ENCODE results near the gene MCFD2. TPM values are rescaled to one million over a fixed set of nuclear protein-coding genes. Genes with fewer than 3 reads are reported as not detected.
"Not testable (repeated sequence)": the region's sequence is repeated elsewhere in the genome, so short reads cannot be mapped to it uniquely, and the experiment has no call there.

Gene MCFD2
- total RNA-seq, 1 donor from 2014 or later = 46.0 TPM

DNA sequence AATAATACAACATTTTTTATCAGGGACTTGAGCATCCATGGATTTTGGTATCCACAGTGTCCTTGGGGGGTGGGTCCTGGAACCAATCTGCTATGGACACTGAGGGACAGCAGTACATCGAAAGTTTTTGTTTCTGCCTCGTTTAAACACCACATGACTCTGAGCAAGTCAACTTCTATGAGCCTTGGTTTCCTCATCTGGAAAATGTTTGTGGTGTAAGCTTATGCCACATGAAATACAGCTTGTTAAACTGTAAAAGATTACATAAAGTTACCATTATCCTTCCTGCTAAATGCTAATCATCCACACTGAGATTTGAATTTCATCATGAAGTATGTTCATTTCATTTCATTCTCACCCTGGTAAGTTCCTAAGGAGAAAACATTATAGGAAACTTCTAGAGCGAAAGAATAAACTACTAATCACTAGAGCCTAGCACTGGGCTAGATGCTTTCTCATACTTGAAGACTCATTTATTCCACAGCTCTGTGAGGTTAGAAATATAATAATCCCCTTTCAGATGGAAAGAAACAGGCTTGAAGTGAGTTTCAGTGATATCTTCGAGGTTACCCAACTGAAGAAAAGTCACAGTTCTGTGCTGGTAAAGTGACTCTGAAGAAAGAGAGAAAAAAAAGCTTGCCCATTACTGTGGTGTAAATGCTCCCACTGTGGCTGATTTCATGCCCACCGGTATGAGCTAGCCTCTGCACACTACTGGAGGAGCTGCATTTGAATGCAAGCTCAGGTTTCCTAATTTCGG, 29.2 kb downstream of the MCFD2 start:
- peaks cover 3% of the 10 kb centered on the region for H3K4me1 Mint-ChIP-seq (ENCODE audit: low read depth)
- H3K36me3 Mint-ChIP-seq (ENCODE audit: low read depth) = no peaks in the 10 kb centered on the region
- H3K4me3 Mint-ChIP-seq (ENCODE audit: low read depth) = no peak overlapping the region
- no peak overlapping the region for H3K27ac Mint-ChIP-seq
- H3K9me3 Mint-ChIP-seq = no peaks in the 10 kb centered on the region
- no peak for DNase-seq (ENCODE audit: low spot score)
- intact Hi-C loops (cut with micrococcal nuclease) = loop anchor here (5.0 kb wide), 2 partner anchors 234 to 254 kb away; no protein-coding TSS in a partner anchor
- peaks cover 25% of the 10 kb centered on the region for H3K27me3 Mint-ChIP-seq (ENCODE audit: low read depth)

DNA sequence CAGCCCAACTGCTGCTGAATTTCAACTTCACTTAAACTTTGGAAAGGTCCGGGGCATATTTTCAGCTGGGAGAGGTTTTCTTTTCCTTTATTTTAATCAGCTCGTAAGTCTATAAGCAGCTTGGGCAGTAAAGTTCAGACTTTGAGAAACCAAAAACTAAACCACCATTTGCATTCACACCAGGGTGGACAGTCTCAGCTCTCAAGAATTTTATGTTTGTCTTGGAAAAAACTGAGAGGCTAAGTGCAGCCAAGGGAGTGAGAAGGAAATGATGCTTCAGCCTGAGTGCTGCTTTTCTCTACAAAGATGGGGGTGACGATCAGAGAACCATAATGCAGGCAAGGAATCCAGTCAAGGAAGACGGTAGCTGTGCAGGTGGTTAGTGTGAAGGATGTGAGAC, 30.2 kb downstream of the MCFD2 start:
- Mint-ChIP-seq H3K9me3 (no peaks in the 10 kb centered on the region), H3K27me3 (ENCODE audit: low read depth) (peaks cover 25% of the 10 kb centered on the region), H3K4me1 (ENCODE audit: low read depth) (peaks cover 3% of the 10 kb centered on the region), H3K4me3 (ENCODE audit: low read depth) (no peak overlapping the region), H3K36me3 (ENCODE audit: low read depth) (no peaks in the 10 kb centered on the region), H3K27ac (no peak overlapping the region)
- intact Hi-C loops (cut with micrococcal nuclease) = loop anchor here (5.0 kb wide), 2 partner anchors 233 to 253 kb away; no protein-coding TSS in a partner anchor
- DNase-seq (ENCODE audit: low spot score) = no peak

DNA sequence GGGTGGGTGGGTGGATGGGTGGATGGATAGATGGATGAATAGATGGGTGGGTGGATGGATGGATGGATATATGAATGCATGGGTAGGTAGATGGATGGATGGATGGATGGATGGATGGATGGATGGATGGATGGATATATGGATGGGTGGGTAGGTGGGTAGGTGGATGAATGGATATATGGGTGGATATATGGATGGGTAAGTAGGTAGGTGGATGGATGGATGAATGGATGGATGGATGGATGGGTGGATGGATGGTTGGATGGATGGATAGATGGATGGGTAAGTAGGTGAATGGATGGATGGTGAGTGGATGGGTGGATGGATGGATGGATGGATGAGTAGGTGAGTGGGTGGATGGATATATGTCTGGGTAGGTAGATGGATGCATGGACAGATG, 36.1 kb downstream of the MCFD2 start:
- intact Hi-C loops (cut with micrococcal nuclease) = no loop called here
- no peak overlapping the region for H3K4me3 Mint-ChIP-seq (ENCODE audit: low read depth)
- H3K4me1 Mint-ChIP-seq (ENCODE audit: low read depth) = no peaks in the 10 kb centered on the region
- H3K27me3 Mint-ChIP-seq (ENCODE audit: low read depth) = peaks cover 11% of the 10 kb centered on the region
- no peak for DNase-seq (ENCODE audit: low spot score)
- H3K27ac Mint-ChIP-seq = no peak overlapping the region
- no peaks in the 10 kb centered on the region for H3K36me3 Mint-ChIP-seq (ENCODE audit: low read depth)
- no peaks in the 10 kb centered on the region for H3K9me3 Mint-ChIP-seq

DNA sequence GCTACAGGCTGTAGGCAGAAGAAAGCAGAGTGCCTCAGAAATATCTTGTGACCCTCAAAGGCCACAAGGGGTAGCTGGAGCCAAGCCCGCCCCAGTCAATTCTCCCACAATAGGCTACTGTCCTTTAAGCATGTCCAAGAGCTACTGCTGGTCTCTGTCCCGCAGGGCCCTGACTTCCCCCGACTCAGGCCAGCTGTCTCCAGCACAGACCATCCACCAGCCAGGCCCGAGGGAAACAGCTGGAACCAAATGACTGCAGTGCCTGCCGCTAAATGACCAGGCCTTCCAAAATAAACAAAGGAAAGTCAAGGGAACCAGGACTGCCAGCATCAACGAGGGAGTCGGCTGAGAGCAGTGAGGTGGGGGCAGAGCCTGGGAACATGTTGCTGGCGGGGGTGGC, 36.7 kb downstream of the MCFD2 start:
- DNase-seq (ENCODE audit: low spot score) = no peak
- no peaks in the 10 kb centered on the region for H3K9me3 Mint-ChIP-seq
- peaks cover 6% of the 10 kb centered on the region for H3K27me3 Mint-ChIP-seq (ENCODE audit: low read depth)
- H3K36me3 Mint-ChIP-seq (ENCODE audit: low read depth) = no peaks in the 10 kb centered on the region
- H3K4me1 Mint-ChIP-seq (ENCODE audit: low read depth) = no peaks in the 10 kb centered on the region
- no peak overlapping the region for H3K4me3 Mint-ChIP-seq (ENCODE audit: low read depth)
- H3K27ac Mint-ChIP-seq = no peak overlapping the region
- intact Hi-C loops (cut with micrococcal nuclease) = no loop called here

DNA sequence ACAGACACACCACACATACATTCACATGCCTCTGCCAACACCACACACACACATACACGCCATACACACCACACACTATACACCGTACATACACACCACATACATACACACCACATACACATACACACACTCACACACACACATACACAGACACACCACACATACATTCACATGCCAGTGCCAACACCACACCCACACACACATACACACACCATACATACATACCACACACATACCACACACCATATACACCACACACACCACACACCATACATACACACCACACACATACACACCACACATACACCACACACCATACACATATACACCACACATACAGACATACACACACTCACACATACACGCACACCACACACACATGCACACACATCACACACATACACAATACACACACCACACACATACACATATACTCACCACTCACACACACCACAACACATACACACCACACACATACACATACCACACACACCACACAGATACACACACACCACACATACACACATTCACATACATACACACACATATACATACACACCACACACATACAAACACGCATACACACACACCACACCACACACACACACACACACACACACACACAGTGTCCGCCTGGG, 37.2 kb downstream of the MCFD2 start:
- intact Hi-C loops (cut with micrococcal nuclease) = no loop called here
- Mint-ChIP-seq H3K4me1 (ENCODE audit: low read depth) (peaks cover 2% of the 10 kb centered on the region), H3K9me3 (no peaks in the 10 kb centered on the region), H3K4me3 (ENCODE audit: low read depth) (no peak overlapping the region), H3K27me3 (ENCODE audit: low read depth) (peaks cover 4% of the 10 kb centered on the region), H3K27ac (no peak overlapping the region), H3K36me3 (ENCODE audit: low read depth) (no peaks in the 10 kb centered on the region)
- DNase-seq (ENCODE audit: low spot score) = no peak

DNA sequence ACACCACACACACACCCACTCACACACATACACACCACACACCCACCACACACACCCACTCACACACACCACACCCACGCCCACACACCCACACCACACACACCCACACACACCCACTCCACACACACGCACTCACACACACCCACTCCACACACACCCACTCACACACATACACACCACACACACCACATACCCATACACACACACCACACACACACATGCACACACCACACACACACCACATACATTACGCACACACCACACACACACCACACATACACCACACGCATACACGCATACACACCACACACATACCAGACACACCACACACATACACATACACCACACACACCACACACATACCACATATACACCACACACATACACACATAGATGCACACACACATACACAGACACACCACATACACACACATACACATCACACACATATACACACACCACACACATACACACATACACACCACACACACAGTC, 37.9 kb downstream of the MCFD2 start:
- no peaks in the 10 kb centered on the region for H3K9me3 Mint-ChIP-seq
- peaks cover 4% of the 10 kb centered on the region for H3K4me1 Mint-ChIP-seq (ENCODE audit: low read depth)
- no peak overlapping the region for H3K27ac Mint-ChIP-seq
- no peak overlapping the region for H3K4me3 Mint-ChIP-seq (ENCODE audit: low read depth)
- peaks cover 4% of the 10 kb centered on the region for H3K27me3 Mint-ChIP-seq (ENCODE audit: low read depth)
- DNase-seq (ENCODE audit: low spot score) = no peak
- intact Hi-C loops (cut with micrococcal nuclease) = no loop called here
- no peaks in the 10 kb centered on the region for H3K36me3 Mint-ChIP-seq (ENCODE audit: low read depth)

DNA sequence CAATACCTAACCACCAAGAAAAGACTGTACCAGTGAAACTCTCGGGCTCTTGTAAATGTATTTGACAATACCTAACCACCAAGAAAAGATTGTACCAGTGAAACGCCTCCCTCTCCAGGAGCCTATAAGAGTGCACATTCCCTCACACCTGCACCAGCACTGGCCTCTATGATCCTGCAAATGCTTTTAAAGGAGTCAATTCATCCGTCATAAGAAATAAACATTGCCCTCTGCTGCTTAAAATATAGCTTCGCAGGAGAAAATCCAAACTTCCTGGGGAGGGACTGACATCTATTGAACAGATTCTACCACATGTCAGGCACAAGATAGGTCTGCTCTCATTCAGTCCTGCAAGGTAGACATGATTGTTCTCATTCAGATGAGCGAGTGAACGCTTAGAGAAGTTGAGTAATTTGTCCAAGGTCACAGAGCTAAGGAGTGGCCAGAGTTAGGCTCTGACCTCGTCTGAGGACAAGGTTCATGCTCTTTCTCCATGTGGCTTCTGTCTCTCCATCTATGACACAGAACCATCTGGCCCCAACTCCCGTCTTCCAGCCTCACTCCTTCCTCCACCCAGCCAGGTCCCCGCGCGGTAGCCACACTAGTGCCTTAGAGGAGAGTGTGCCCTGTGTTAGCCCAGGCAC, 38.7 kb downstream of the MCFD2 start:
- H3K4me1 Mint-ChIP-seq (ENCODE audit: low read depth) = peaks cover 6% of the 10 kb centered on the region
- peaks cover 6% of the 10 kb centered on the region for H3K27me3 Mint-ChIP-seq (ENCODE audit: low read depth)
- H3K9me3 Mint-ChIP-seq = no peaks in the 10 kb centered on the region
- no peaks in the 10 kb centered on the region for H3K36me3 Mint-ChIP-seq (ENCODE audit: low read depth)
- no peak overlapping the region for H3K27ac Mint-ChIP-seq
- no peak overlapping the region for H3K4me3 Mint-ChIP-seq (ENCODE audit: low read depth)
- intact Hi-C loops (cut with micrococcal nuclease) = no loop called here
- no peak for DNase-seq (ENCODE audit: low spot score)

DNA sequence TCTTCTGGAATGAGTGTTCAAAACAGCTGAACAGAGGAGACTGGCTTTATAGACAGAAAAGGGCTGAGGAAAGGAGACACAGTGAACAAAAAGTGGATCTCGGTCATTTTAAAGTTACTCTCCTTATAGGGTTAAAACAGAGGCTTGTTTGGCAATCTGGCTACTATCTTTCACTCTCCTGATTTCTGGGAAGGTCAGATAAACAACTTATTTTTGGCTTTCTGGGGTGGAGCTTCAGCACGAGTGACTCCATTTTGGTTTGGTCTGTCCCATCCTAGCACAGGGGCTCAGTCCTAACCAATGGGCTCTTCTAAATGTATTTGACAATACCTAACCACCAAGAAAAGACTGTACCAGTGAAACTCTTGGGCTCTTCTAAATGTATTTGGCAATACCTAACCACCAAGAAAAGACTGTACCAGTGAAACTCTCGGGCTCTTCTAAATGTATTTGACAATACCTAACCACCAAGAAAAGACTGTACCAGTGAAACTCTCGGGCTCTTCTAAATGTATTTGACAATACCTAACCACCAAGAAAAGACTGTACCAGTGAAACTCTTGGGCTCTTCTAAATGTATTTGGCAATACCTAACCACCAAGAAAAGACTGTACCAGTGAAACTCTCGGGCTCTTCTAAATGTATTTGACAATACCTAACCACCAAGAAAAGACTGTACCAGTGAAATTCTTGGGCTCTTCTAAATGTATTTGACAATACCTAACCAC, 39.5 kb downstream of the MCFD2 start:
- DNase-seq (ENCODE audit: low spot score); H3K36me3 Mint-ChIP-seq (ENCODE audit: low read depth); H3K27me3 Mint-ChIP-seq (ENCODE audit: low read depth); H3K4me3 Mint-ChIP-seq (ENCODE audit: low read depth); H3K4me1 Mint-ChIP-seq (ENCODE audit: low read depth); intact Hi-C loops (cut with micrococcal nuclease); H3K9me3 Mint-ChIP-seq; H3K27ac Mint-ChIP-seq: not testable (repeated sequence)

DNA sequence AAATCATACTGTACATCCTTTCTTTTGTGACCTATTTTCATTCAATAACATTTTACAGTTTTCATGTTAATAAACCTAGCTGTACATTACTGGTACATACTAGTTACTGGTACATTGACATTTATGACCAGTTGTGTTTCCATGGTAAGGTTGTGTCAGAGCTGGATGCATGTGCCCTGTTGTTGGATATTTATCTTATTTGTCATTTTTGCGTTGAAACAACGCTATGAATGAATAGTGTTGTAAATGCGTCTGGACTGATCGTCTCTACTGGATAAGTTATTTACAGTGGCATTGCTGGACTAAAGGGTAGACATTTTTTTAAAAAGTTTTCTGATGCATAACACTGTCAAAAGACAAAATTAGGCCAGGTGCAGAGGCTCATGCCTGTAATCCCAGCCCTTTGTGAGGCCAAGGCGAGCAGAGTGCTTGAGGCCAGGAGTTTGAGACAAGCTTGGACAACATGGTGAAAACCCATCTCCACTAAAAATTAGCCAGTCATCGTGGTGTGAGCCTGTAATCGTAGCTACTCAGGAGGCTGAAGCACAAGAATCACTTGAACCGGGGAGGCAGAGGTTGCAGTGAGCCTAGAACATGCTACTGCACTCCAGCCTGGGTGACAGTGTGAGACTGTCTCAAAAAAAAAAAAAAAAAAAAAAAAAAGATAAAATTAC, 40.2 kb downstream of the MCFD2 start:
- intact Hi-C loops (cut with micrococcal nuclease) = no loop called here
- H3K27me3 Mint-ChIP-seq (ENCODE audit: low read depth) = peaks cover 12% of the 10 kb centered on the region
- H3K4me3 Mint-ChIP-seq (ENCODE audit: low read depth) = no peak overlapping the region
- H3K4me1 Mint-ChIP-seq (ENCODE audit: low read depth) = peaks cover 6% of the 10 kb centered on the region
- H3K27ac Mint-ChIP-seq = no peak overlapping the region
- H3K36me3 Mint-ChIP-seq (ENCODE audit: low read depth) = no peaks in the 10 kb centered on the region
- H3K9me3 Mint-ChIP-seq = no peaks in the 10 kb centered on the region
- no peak for DNase-seq (ENCODE audit: low spot score)

DNA sequence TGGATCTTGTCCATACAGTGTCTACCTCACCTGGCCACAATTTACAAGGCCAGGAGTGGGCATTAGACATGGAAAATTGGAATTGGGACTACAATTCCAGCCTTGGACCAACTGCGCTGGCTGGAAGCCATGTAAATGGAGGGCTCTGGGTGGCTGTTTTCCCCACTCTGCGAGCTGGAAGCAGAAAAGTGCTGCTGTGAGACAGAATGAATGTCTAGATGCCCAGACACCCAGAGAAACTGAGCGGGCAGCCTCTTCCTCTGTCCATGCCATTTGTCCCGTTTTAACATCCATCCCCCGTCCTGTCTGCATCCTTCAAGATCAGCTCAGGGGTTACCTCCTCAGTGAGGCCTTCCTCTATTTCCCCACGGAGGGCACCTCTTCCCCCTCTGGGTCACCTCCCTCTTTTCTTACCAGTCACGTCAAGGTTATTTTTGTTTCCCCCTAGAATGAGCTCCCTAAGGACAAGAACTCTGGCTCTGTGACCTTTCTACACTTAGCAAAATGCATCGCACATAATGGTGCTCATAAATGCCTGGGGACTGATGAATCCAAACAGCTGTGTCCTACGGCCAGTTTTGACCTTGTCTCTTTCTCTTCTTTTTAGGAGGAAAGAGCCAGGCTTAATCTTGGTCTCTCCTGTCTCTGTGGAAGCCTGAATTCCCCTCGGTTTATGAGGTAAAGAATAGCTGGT, 41.2 kb downstream of the MCFD2 start:
- intact Hi-C loops (cut with micrococcal nuclease) = no loop called here
- Mint-ChIP-seq H3K4me1 (ENCODE audit: low read depth) (peaks cover 6% of the 10 kb centered on the region), H3K4me3 (ENCODE audit: low read depth) (no peak overlapping the region), H3K27ac (no peak overlapping the region), H3K9me3 (no peaks in the 10 kb centered on the region), H3K27me3 (ENCODE audit: low read depth) (peaks cover 12% of the 10 kb centered on the region), H3K36me3 (ENCODE audit: low read depth) (no peaks in the 10 kb centered on the region)
- no peak for DNase-seq (ENCODE audit: low spot score)

DNA sequence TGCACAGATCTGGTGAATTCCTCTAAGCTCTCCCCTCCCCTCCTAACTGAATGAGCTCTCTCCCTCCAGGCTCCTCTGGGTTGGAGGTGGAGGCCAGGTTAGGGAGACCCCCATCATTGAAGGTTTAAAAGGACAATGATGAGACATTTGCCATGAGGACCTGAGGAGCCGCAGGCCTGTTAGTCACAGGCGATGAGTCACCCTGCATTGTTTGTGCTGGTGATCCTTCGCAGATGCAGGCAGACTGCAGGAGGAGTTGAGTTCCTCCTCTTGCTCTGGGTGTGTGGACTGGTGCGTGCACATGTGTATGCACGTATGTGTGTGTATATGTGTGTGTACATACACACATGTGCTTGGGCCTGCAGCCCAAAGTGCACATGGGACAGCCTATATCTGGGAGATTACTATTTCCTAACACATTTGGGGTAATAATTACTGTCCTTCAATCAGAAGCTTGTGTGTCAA, 42.0 kb downstream of the MCFD2 start:
- intact Hi-C loops (cut with micrococcal nuclease) = no loop called here
- H3K27ac Mint-ChIP-seq = no peak overlapping the region
- DNase-seq (ENCODE audit: low spot score) = no peak

More for the DNA sequence above, 42.0 kb downstream of the MCFD2 start:
- H3K27me3 Mint-ChIP-seq (ENCODE audit: low read depth) = peaks cover 12% of the 10 kb centered on the region
- H3K9me3 Mint-ChIP-seq = no peaks in the 10 kb centered on the region
- H3K4me3 Mint-ChIP-seq (ENCODE audit: low read depth) = no peak overlapping the region
- H3K36me3 Mint-ChIP-seq (ENCODE audit: low read depth) = no peaks in the 10 kb centered on the region
- H3K4me1 Mint-ChIP-seq (ENCODE audit: low read depth) = peaks cover 6% of the 10 kb centered on the region

Data from activated T-helper 2 cell treated with anti-CD3 and anti-CD28 coated beads, Interferon-gamma antibody, Interleukin-2, Interleukin-4, amounts not matched to agents 10 μg/mL and 5 μg/mL and 100 μg/mL, durations not matched to agents 14 hours and 24 hours and 36 hours (primary cell).